ENCODE measurements around the gene NMBR. TPM values are rescaled to one million over a fixed set of nuclear protein-coding genes. Genes with fewer than 3 reads are reported as not detected.
"Not testable (repeated sequence)": the region's sequence is repeated elsewhere in the genome, so short reads cannot be mapped to it uniquely, and the experiment has no call there.

Gene NMBR
- total RNA-seq, 1 experiment from 2014 or later, result not detected

- intact Hi-C loops (cut with micrococcal nuclease; ENCODE audit: unreplicated experiment), result no loop called here
- DNase-seq (ENCODE audit: low spot score), result no peak
- TF ChIP-seq EZH2 (IDR thresholded peaks at IDR 0.05; ENCODE audit: borderline replicate concordance, low read depth, low read length, poor library complexity, severe bottlenecking) (no peak), CTCF (conservative IDR thresholded peaks at IDR 0.05; ENCODE audit: low read depth, low read length) (no peak)
- Histone ChIP-seq H3K36me3 (ENCODE audit: insufficient read depth, low read length, poor library complexity, severe bottlenecking) (no peaks in the 10 kb centered on the region), H3K9me3 (ENCODE audit: low read depth, low read length, poor library complexity, severe bottlenecking) (no peaks in the 10 kb centered on the region), H3K27me3 (replicated peaks; ENCODE audit: insufficient read depth, low read depth, low read length, poor library complexity) (no peaks in the 10 kb centered on the region), H3K4me3 (ENCODE audit: low read depth, low read length, poor library complexity, severe bottlenecking) (no peak overlapping the region), H3K27ac (ENCODE audit: low read depth, low read length, poor library complexity, severe bottlenecking) (no peak overlapping the region), H3K4me1 (ENCODE audit: insufficient read depth, low read length, poor library complexity, severe bottlenecking) (no peaks in the 10 kb centered on the region)
- ChIA-PET CTCF (no interaction called here), POLR2A (ENCODE audit: low non-redundant PET) (no interaction called here)
- no TSS peak for BruUV-seq (replicated peaks)
Observed at GRCh38 chr6:142074516-142074915, 72.4 kb downstream of the NMBR start.

GRCh38 chr6:142071981-142072380 is 74.9 kb downstream of the NMBR start:
- POLR2A ChIA-PET (ENCODE audit: low non-redundant PET), result no interaction called here
- Histone ChIP-seq H3K27me3 (replicated peaks; ENCODE audit: insufficient read depth, low read depth, low read length, poor library complexity) (no peaks in the 10 kb centered on the region), H3K36me3 (ENCODE audit: insufficient read depth, low read length, poor library complexity, severe bottlenecking) (no peaks in the 10 kb centered on the region), H3K9me3 (ENCODE audit: low read depth, low read length, poor library complexity, severe bottlenecking) (no peaks in the 10 kb centered on the region), H3K4me3 (ENCODE audit: low read depth, low read length, poor library complexity, severe bottlenecking) (no peak overlapping the region), H3K27ac (ENCODE audit: low read depth, low read length, poor library complexity, severe bottlenecking) (no peak overlapping the region), H3K4me1 (ENCODE audit: insufficient read depth, low read length, poor library complexity, severe bottlenecking) (no peaks in the 10 kb centered on the region)
- intact Hi-C loops (cut with micrococcal nuclease; ENCODE audit: unreplicated experiment), result no loop called here
- CTCF ChIA-PET, result interaction anchor here (0.7 kb wide), 1 partner anchor 18 kb away, joined by 4 read pairs; no protein-coding TSS in a partner anchor
- peak; percentile 14 for DNase-seq (ENCODE audit: low spot score)
- TF ChIP-seq CTCF (conservative IDR thresholded peaks at IDR 0.05; ENCODE audit: low read depth, low read length) (peak; percentile 41; the same call in 1 of the 2 replicates), EZH2 (IDR thresholded peaks at IDR 0.05; ENCODE audit: borderline replicate concordance, low read depth, low read length, poor library complexity, severe bottlenecking) (no peak)
- no TSS peak for BruUV-seq (replicated peaks)

GRCh38 chr6:142068416-142068815 is 78.5 kb downstream of the NMBR start:
- Histone ChIP-seq H3K4me3 (ENCODE audit: low read depth, low read length, poor library complexity, severe bottlenecking) (no peak overlapping the region), H3K9me3 (ENCODE audit: low read depth, low read length, poor library complexity, severe bottlenecking) (no peaks in the 10 kb centered on the region), H3K27me3 (replicated peaks; ENCODE audit: insufficient read depth, low read depth, low read length, poor library complexity) (no peaks in the 10 kb centered on the region), H3K4me1 (ENCODE audit: insufficient read depth, low read length, poor library complexity, severe bottlenecking) (no peaks in the 10 kb centered on the region), H3K36me3 (ENCODE audit: insufficient read depth, low read length, poor library complexity, severe bottlenecking) (no peaks in the 10 kb centered on the region), H3K27ac (ENCODE audit: low read depth, low read length, poor library complexity, severe bottlenecking) (no peak overlapping the region)
- ChIA-PET POLR2A (ENCODE audit: low non-redundant PET) (no interaction called here), CTCF (no interaction called here)
- no peak for DNase-seq (ENCODE audit: low spot score)
- no peak for TF ChIP-seq CTCF (conservative IDR thresholded peaks at IDR 0.05; ENCODE audit: low read depth, low read length)
- TF ChIP-seq EZH2 (IDR thresholded peaks at IDR 0.05; ENCODE audit: borderline replicate concordance, low read depth, low read length, poor library complexity, severe bottlenecking), result no peak
- BruUV-seq (replicated peaks), result no TSS peak
- intact Hi-C loops (cut with micrococcal nuclease; ENCODE audit: unreplicated experiment), result no loop called here

GRCh38 chr6:142062861-142063260 is 84.1 kb downstream of the NMBR start:
- H3K36me3 ChIP-seq (ENCODE audit: insufficient read depth, low read length, poor library complexity, severe bottlenecking); H3K27me3 ChIP-seq (replicated peaks; ENCODE audit: insufficient read depth, low read depth, low read length, poor library complexity); H3K4me1 ChIP-seq (ENCODE audit: insufficient read depth, low read length, poor library complexity, severe bottlenecking); CTCF ChIA-PET; POLR2A ChIA-PET (ENCODE audit: low non-redundant PET); BruUV-seq (replicated peaks); DNase-seq (ENCODE audit: low spot score); H3K4me3 ChIP-seq (ENCODE audit: low read depth, low read length, poor library complexity, severe bottlenecking); intact Hi-C loops (cut with micrococcal nuclease; ENCODE audit: unreplicated experiment); H3K9me3 ChIP-seq (ENCODE audit: low read depth, low read length, poor library complexity, severe bottlenecking); H3K27ac ChIP-seq (ENCODE audit: low read depth, low read length, poor library complexity, severe bottlenecking): not testable (repeated sequence)
